ENCODE data around the gene STAG1. TPM values are rescaled to one million over a fixed set of nuclear protein-coding genes. Genes with fewer than 3 reads are reported as not detected.

STAG1 gene
- total and polyA plus RNA-seq, 9 of the 15 experiments (the other 6 are each of a cell fraction or from before 2014, with no cell fraction given), result 2.7 to 17.7 (median 8.8) TPM

DNA sequence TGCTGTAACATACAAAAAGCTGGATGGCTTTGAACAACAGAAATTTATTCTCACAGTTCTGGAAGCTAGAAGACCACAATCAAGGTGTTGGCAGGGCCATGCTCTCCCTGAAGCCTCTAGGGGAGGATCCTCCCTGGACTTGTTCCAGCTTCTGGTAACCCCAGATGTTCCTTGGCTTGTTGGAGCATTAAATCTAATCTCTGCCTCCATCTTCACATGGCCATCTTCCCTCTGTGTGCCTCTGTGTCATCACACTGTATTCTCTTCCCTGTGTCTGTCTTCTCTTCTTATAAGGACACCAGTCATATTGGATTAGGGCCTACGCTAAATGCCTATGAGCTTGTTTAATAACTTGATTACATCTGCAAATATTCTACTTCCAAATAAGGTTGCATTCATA is 109.5 kb downstream of the STAG1 start (continued):
- TF ChIP-seq ZNF586 (CRISPR knock-in tag; conservative IDR thresholded peaks at IDR 0.05) (no peak), HDAC6 (IDR thresholded peaks at IDR 0.05; ENCODE audit: low read depth, low read length) (no peak), ZC3H8 (IDR thresholded peaks at IDR 0.05) (no peak), ARID2 (IDR thresholded peaks at IDR 0.05) (no peak), ZNF696 (CRISPR knock-in tag; conservative IDR thresholded peaks at IDR 0.05) (no peak), ETV6 (IDR thresholded peaks at IDR 0.05; ENCODE audit: borderline replicate concordance in 1 of 2, low read depth in 2 of 2, low read length in 1 of 2) (no peak), ETV6 (CRISPR knock-in tag; IDR thresholded peaks at IDR 0.05; ENCODE audit: borderline replicate concordance) (no peak), GATA2 (CRISPR knock-in tag; IDR thresholded peaks at IDR 0.05) (peak; percentile 38; the same call in 1 of the 2 replicates), ASH1L (IDR thresholded peaks at IDR 0.05; ENCODE audit: borderline replicate concordance, low read depth, partially characterized antibody) (no peak), CBFA2T3 (IDR thresholded peaks at IDR 0.05) (peak; percentile 59), CCAR2 (IDR thresholded peaks at IDR 0.05; ENCODE audit: low read depth, low read length) (no peak), TRIM24 (IDR thresholded peaks at IDR 0.05) (0 out of 4 replicates have a peak, but pooled peaks have one; percentile 16 to 31), MAZ (CRISPR knock-in tag; conservative IDR thresholded peaks at IDR 0.05 in 1 of 2, IDR thresholded peaks at IDR 0.05 in 1 of 2) (no peak), SLC30A9 (CRISPR knock-in tag; IDR thresholded peaks at IDR 0.05) (no peak), DPF2 (IDR thresholded peaks at IDR 0.05) (0 out of 2 replicates have a peak, but pooled peaks have one; percentile 27), TCF3 (CRISPR knock-in tag; IDR thresholded peaks at IDR 0.05) (peak; percentile 22; the same call in 1 of the 2 replicates), IRF2 (CRISPR knock-in tag; IDR thresholded peaks at IDR 0.05) (no peak), ZSCAN32 (CRISPR knock-in tag; IDR thresholded peaks at IDR 0.05) (no peak), SOX6 (IDR thresholded peaks at IDR 0.05) (peak; percentile 57), BRD4 (IDR thresholded peaks at IDR 0.05) (no peak), ARID1B (IDR thresholded peaks at IDR 0.05) (0 out of 2 replicates have a peak, but pooled peaks have one; percentile 20), LEF1 (IDR thresholded peaks at IDR 0.05) (no peak), RAD51 (IDR thresholded peaks at IDR 0.05; ENCODE audit: borderline replicate concordance, low read depth) (no peak), KLF10 (CRISPR knock-in tag; IDR thresholded peaks at IDR 0.05) (no peak), ATF2 (CRISPR knock-in tag; IDR thresholded peaks at IDR 0.05) (no peak), ZNF280B (CRISPR knock-in tag; IDR thresholded peaks at IDR 0.05) (no peak)
- TF ChIP-seq, protein P1, sequence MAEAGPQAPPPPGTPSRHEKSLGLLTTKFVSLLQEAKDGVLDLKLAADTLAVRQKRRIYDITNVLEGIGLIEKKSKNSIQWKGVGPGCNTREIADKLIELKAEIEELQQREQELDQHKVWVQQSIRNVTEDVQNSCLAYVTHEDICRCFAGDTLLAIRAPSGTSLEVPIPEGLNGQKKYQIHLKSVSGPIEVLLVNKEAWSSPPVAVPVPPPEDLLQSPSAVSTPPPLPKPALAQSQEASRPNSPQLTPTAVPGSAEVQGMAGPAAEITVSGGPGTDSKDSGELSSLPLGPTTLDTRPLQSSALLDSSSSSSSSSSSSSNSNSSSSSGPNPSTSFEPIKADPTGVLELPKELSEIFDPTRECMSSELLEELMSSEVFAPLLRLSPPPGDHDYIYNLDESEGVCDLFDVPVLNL (CRISPR knock-in tag; IDR thresholded peaks at IDR 0.05; ENCODE audit: low read depth), result no peak
- TF ChIP-seq, protein P2, sequence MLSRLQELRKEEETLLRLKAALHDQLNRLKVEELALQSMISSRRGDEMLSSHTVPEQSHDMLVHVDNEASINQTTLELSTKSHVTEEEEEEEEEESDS (CRISPR knock-in tag; IDR thresholded peaks at IDR 0.05), result no peak

All from K562 (cell line).